IgD-negative memory B cell (primary cell): ENCODE data around the gene TBC1D23. TPM values are rescaled to one million over a fixed set of nuclear protein-coding genes. Genes with fewer than 3 reads are reported as not detected.

ENCODE experiments used
- H3K27ac Mint-ChIP-seq, 3 donors: one replicate each; pipeline ENCODE4 v1.8.0; 2020 to 2022; ENCODE audit warnings: mild to moderate bottlenecking in 3 of 3, mixed read lengths in 3 of 3, moderate library complexity in 1 of 3
- H3K27me3 Mint-ChIP-seq: one replicate; pipeline ENCODE4 v1.8.0; 2021; ENCODE audit warnings: mixed read lengths
- H3K36me3 Mint-ChIP-seq: one replicate; pipeline ENCODE4 v1.8.0; 2020; ENCODE audit warnings: mild to moderate bottlenecking, mixed read lengths
- H3K4me1 Mint-ChIP-seq, 3 donors: one replicate each; pipeline ENCODE4 v1.8.0; 2020 to 2022; ENCODE audit warnings: mixed read lengths in 3 of 3, mild to moderate bottlenecking in 1 of 3
- H3K4me3 Mint-ChIP-seq, 4 donors: one replicate each; pipeline ENCODE4 v1.8.0; 2020 to 2022; ENCODE audit warnings: mild to moderate bottlenecking in 4 of 4, mixed read lengths in 4 of 4, moderate library complexity in 3 of 4
- H3K9me3 Mint-ChIP-seq, 3 donors: one replicate each; pipeline ENCODE4 v1.8.0; 2020 to 2021; ENCODE audit warnings: mixed read lengths in 3 of 3, mild to moderate bottlenecking in 1 of 3
- polyA plus RNA-seq: library from polyadenylated mRNA; unstranded; fragments of 300-500 nt; fragmentation: Illumina TruSeq; gene quantifications from one replicate; pipeline ENCODE4 v1.2.3, GENCODE V29; 2021

TBC1D23 gene
- polyA plus RNA-seq, 1 donor from 2014 or later, result 17.2 TPM

- H3K9me3 Mint-ChIP-seq, result peaks cover 0 to 4% (median 3%) of the 10 kb centered on the region in 3 donors
- no peak overlapping the region for H3K4me3 Mint-ChIP-seq
- H3K27me3 Mint-ChIP-seq, result no peaks in the 10 kb centered on the region
- peaks cover 16% of the 10 kb centered on the region for H3K36me3 Mint-ChIP-seq
- H3K4me1 Mint-ChIP-seq, result no peaks in the 10 kb centered on the region
- H3K27ac Mint-ChIP-seq, result no peak overlapping the region
Measured at GRCh38 chr3:100364421-100364820, 103.6 kb downstream of the TBC1D23 start.

GRCh38 chr3:100366424-100366823 is 105.6 kb downstream of the TBC1D23 start:
- Mint-ChIP-seq H3K27ac (no peak overlapping the region), H3K9me3 (peaks cover 0 to 4% (median 3%) of the 10 kb centered on the region in 3 donors), H3K36me3 (peaks cover 13% of the 10 kb centered on the region), H3K4me3 (no peak overlapping the region), H3K4me1 (no peaks in the 10 kb centered on the region), H3K27me3 (no peaks in the 10 kb centered on the region)

GRCh38 chr3:100368441-100368840 is 107.6 kb downstream of the TBC1D23 start:
- Mint-ChIP-seq H3K27ac (no peak overlapping the region), H3K4me3 (no peak overlapping the region)

GRCh38 chr3:100370756-100371155 is 110.0 kb downstream of the TBC1D23 start:
- H3K27me3 Mint-ChIP-seq, result no peaks in the 10 kb centered on the region
- H3K27ac Mint-ChIP-seq, result peak overlapping the region in 1 of 3 donors; percentile 7
- no peaks in the 10 kb centered on the region for H3K9me3 Mint-ChIP-seq
- no peak overlapping the region for H3K4me3 Mint-ChIP-seq
- H3K4me1 Mint-ChIP-seq, result no peaks in the 10 kb centered on the region
- peaks cover 6% of the 10 kb centered on the region for H3K36me3 Mint-ChIP-seq

More at GRCh38 chr3:100368441-100368840, 107.6 kb downstream of the TBC1D23 start:
- H3K36me3 Mint-ChIP-seq, result peaks cover 9% of the 10 kb centered on the region
- H3K9me3 Mint-ChIP-seq, result no peaks in the 10 kb centered on the region
- H3K27me3 Mint-ChIP-seq, result no peaks in the 10 kb centered on the region
- no peaks in the 10 kb centered on the region for H3K4me1 Mint-ChIP-seq

GRCh38 chr3:100374521-100374920 is 113.7 kb downstream of the TBC1D23 start:
- Mint-ChIP-seq H3K4me3 (no peak overlapping the region), H3K27me3 (no peaks in the 10 kb centered on the region), H3K9me3 (no peaks in the 10 kb centered on the region), H3K27ac (no peak overlapping the region), H3K4me1 (no peaks in the 10 kb centered on the region), H3K36me3 (peaks cover 7% of the 10 kb centered on the region)

Other genes with a start within 250 kb of the TBC1D23 start
- gene FILIP1L, start 146.5 kb upstream of the TBC1D23 start, polyA plus RNA-seq, result 1.1 TPM
- 55.6 TPM for gene NIT2, start 73.8 kb downstream of the TBC1D23 start, polyA plus RNA-seq
- gene TOMM70, start 140.1 kb downstream of the TBC1D23 start, polyA plus RNA-seq, result 14.0 TPM
- gene LNP1, start 140.5 kb downstream of the TBC1D23 start, polyA plus RNA-seq, result 0.88 TPM
- 0.14 TPM for gene TMEM45A, start 231.6 kb downstream of the TBC1D23 start, polyA plus RNA-seq